Astrocyte (in vitro differentiated cells and primary cell): ENCODE data around the gene FA2H. TPM values are rescaled to one million over a fixed set of nuclear protein-coding genes. Genes with fewer than 3 reads are reported as not detected.
"Not testable (repeated sequence)": the region's sequence is repeated elsewhere in the genome, so short reads cannot be mapped to it uniquely, and the experiment has no call there.

ENCODE experiments used
- DNase-seq: peaks from one replicate; pipeline ENCODE4 v3.0.0-alpha.2; 2010; ENCODE audit warnings: low read depth
- FAIRE-seq: peaks from 2 replicates; lab custom pipeline; 2011; peaks lifted over from hg19 to GRCh38; lab: Jason Lieb, UNC
- H2AFZ ChIP-seq: 2 replicates; pipeline ENCODE4 v1.6.0; 2012; ENCODE audit warnings: low read depth, low read length, inconsistent platforms
- H3K27ac ChIP-seq: 2 replicates; pipeline ENCODE4 v1.5.1; 2011; ENCODE audit warnings: low read depth, low read length, inconsistent platforms
- H3K27me3 ChIP-seq: 2 replicates; pipeline ENCODE4 v1.6.0; 2011; ENCODE audit warnings: low read length, inconsistent platforms; ENCODE audit not compliant: insufficient read depth
- H3K36me3 ChIP-seq: 2 replicates; pipeline ENCODE4 v1.5.1; 2011; ENCODE audit warnings: low read length, inconsistent platforms; ENCODE audit not compliant: insufficient read depth
- H3K4me1 ChIP-seq: 2 replicates; pipeline ENCODE4 v1.5.1; 2011; ENCODE audit warnings: low read length, inconsistent platforms; ENCODE audit not compliant: insufficient read depth
- H3K4me2 ChIP-seq: 2 replicates; pipeline ENCODE4 v1.6.0; 2012; ENCODE audit warnings: low read length, inconsistent platforms
- H3K4me3 ChIP-seq: 2 replicates; pipeline ENCODE4 v1.5.1; 2011; ENCODE audit warnings: low read depth, mild to moderate bottlenecking, low read length, inconsistent platforms; ENCODE audit not compliant: insufficient read depth
- H3K79me2 ChIP-seq: 2 replicates; pipeline ENCODE4 v1.6.0; 2012; ENCODE audit warnings: mild to moderate bottlenecking, low read length, inconsistent platforms; ENCODE audit not compliant: insufficient read depth
- H3K9ac ChIP-seq: 2 replicates; pipeline ENCODE4 v1.6.0; 2012; ENCODE audit warnings: mild to moderate bottlenecking, low read length, inconsistent platforms
- H3K9me3 ChIP-seq: 2 replicates; pipeline ENCODE4 v1.5.1; 2012; ENCODE audit warnings: low read depth, mild to moderate bottlenecking, low read length, inconsistent platforms; ENCODE audit not compliant: insufficient read depth
- H4K20me1 ChIP-seq: 2 replicates; pipeline ENCODE4 v1.6.0; 2012; ENCODE audit warnings: low read length, inconsistent platforms; ENCODE audit not compliant: insufficient read depth
- H3K27ac Mint-ChIP-seq: one replicate; pipeline ENCODE4 v1.8.0; 2021; ENCODE audit warnings: mild to moderate bottlenecking, mixed read lengths; ENCODE audit not compliant: unreplicated experiment
- H3K27me3 Mint-ChIP-seq: one replicate; pipeline ENCODE4 v1.8.0; 2021; ENCODE audit warnings: low read depth, mixed read lengths; ENCODE audit not compliant: unreplicated experiment
- H3K36me3 Mint-ChIP-seq: one replicate; pipeline ENCODE4 v1.8.0; 2021; ENCODE audit warnings: low read depth, mixed read lengths; ENCODE audit not compliant: unreplicated experiment
- H3K4me1 Mint-ChIP-seq: one replicate; pipeline ENCODE4 v1.8.0; 2021; ENCODE audit warnings: low read depth, mixed read lengths; ENCODE audit not compliant: unreplicated experiment
- H3K4me3 Mint-ChIP-seq: one replicate; pipeline ENCODE4 v1.8.0; 2021; ENCODE audit warnings: mild to moderate bottlenecking, moderate library complexity, mixed read lengths; ENCODE audit not compliant: unreplicated experiment
- H3K9me3 Mint-ChIP-seq: one replicate; pipeline ENCODE4 v1.8.0; 2021; ENCODE audit warnings: mild to moderate bottlenecking, mixed read lengths; ENCODE audit not compliant: unreplicated experiment
- CTCF ChIP-seq: IDR thresholded peaks from 2 replicates; pipeline ENCODE4 v1.5.1; 2011; ENCODE audit warnings: low read depth, mild to moderate bottlenecking, inconsistent platforms, low read length, moderate library complexity; ENCODE audit not compliant: insufficient read depth
- EZH2 ChIP-seq: IDR thresholded peaks from 2 replicates; pipeline ENCODE4 v1.6.1; 2012; ENCODE audit warnings: mild to moderate bottlenecking, low read length, inconsistent platforms; ENCODE audit not compliant: insufficient read depth
- total RNA-seq: library from RNA; stranded (reverse); gene quantifications from 2 replicates; pipeline ENCODE4 v1.2.1, GENCODE V29; 2021

Gene FA2H
- total RNA-seq, 1 donor from 2014 or later: 0.14 TPM

GRCh38 chr16:74793571-74793970 lies 19.0 kb upstream of the FA2H start:
- no peak overlapping the region for H3K9ac ChIP-seq
- FAIRE-seq (no peak), DNase-seq (no peak)
- no peaks in the 10 kb centered on the region for H4K20me1 ChIP-seq
- H3K4me3 ChIP-seq: no peak overlapping the region
- peaks cover 8% of the 10 kb centered on the region for H3K9me3 Mint-ChIP-seq
- no peak overlapping the region for H3K27ac Mint-ChIP-seq
- no peaks in the 10 kb centered on the region for H3K36me3 ChIP-seq
- H3K4me1 ChIP-seq: no peaks in the 10 kb centered on the region
- peaks cover 19% of the 10 kb centered on the region for H3K27me3 ChIP-seq
- no peak overlapping the region for H3K4me2 ChIP-seq
- peaks cover 3% of the 10 kb centered on the region for H3K9me3 ChIP-seq
- no peaks in the 10 kb centered on the region for H3K4me1 Mint-ChIP-seq
- H3K36me3 Mint-ChIP-seq: no peaks in the 10 kb centered on the region
- no peak overlapping the region for H3K27ac ChIP-seq
- no peak overlapping the region for H3K4me3 Mint-ChIP-seq
- TF ChIP-seq EZH2 (no peak), CTCF (no peak)
- H3K79me2 ChIP-seq: no peaks in the 10 kb centered on the region
- no peak overlapping the region for H2AFZ ChIP-seq
- H3K27me3 Mint-ChIP-seq: peaks cover 14% of the 10 kb centered on the region

GRCh38 chr16:74792225-74792624 lies 17.6 kb upstream of the FA2H start:
- no peak overlapping the region for H3K4me3 Mint-ChIP-seq
- H3K36me3 Mint-ChIP-seq: no peaks in the 10 kb centered on the region
- Histone ChIP-seq H3K4me1 (no peaks in the 10 kb centered on the region), H3K4me2 (no peak overlapping the region), H2AFZ (no peak overlapping the region), H3K27me3 (peaks cover 20% of the 10 kb centered on the region), H3K27ac (no peak overlapping the region), H3K4me3 (no peak overlapping the region), H3K36me3 (no peaks in the 10 kb centered on the region), H3K9ac (no peak overlapping the region), H4K20me1 (no peaks in the 10 kb centered on the region), H3K9me3 (peaks cover 3% of the 10 kb centered on the region), H3K79me2 (no peaks in the 10 kb centered on the region)
- no peak for TF ChIP-seq CTCF
- TF ChIP-seq EZH2: no peak
- DNase-seq (no peak), FAIRE-seq (no peak)
- no peaks in the 10 kb centered on the region for H3K4me1 Mint-ChIP-seq
- peaks cover 22% of the 10 kb centered on the region for H3K27me3 Mint-ChIP-seq
- H3K9me3 Mint-ChIP-seq: peaks cover 12% of the 10 kb centered on the region
- no peak overlapping the region for H3K27ac Mint-ChIP-seq

- H3K4me3 ChIP-seq, H3K4me3 Mint-ChIP-seq, H3K4me1 ChIP-seq, H3K9ac ChIP-seq, H4K20me1 ChIP-seq, H3K79me2 ChIP-seq, H3K36me3 Mint-ChIP-seq, H3K9me3 ChIP-seq, DNase-seq, H3K4me1 Mint-ChIP-seq, H3K27ac Mint-ChIP-seq, H3K27ac ChIP-seq, H2AFZ ChIP-seq, H3K36me3 ChIP-seq, FAIRE-seq, H3K4me2 ChIP-seq: not testable (repeated sequence)
- peaks cover 20% of the 10 kb centered on the region for H3K27me3 ChIP-seq
- H3K9me3 Mint-ChIP-seq: peaks cover 12% of the 10 kb centered on the region
- H3K27me3 Mint-ChIP-seq: peaks cover 21% of the 10 kb centered on the region
These were observed 17.1 kb upstream of the FA2H start for GRCh38 chr16:74791749-74792148.
